HG03432 (cell line): Measurements from ENCODE around the gene IRF2BPL.
A peak's percentile ranks its signal among the peaks of the same experiment; 100 is the strongest.

Experiments used
- ATAC-seq: cut with Tn5 transposase; IDR thresholded peaks from one replicate; pipeline ENCODE4 v1.9.1; 2021; ENCODE audit warnings: mild to moderate bottlenecking, moderate library complexity; ENCODE audit not compliant: unreplicated experiment

IRF2BPL gene

GRCh38 chr14:77055306-77055705, 26.8 kb upstream of the IRF2BPL start:
- ATAC-seq: no peak

- peak; percentile 59 for ATAC-seq
Observed at GRCh38 chr14:77053046-77053841, 24.7 kb upstream of the IRF2BPL start.

- no peak for ATAC-seq
Observed at GRCh38 chr14:77052281-77053044, 24.0 kb upstream of the IRF2BPL start.

GRCh38 chr14:77051116-77051515, 22.6 kb upstream of the IRF2BPL start:
- ATAC-seq: no peak

- ATAC-seq: no peak
Observed at GRCh38 chr14:77046721-77047120, 18.2 kb upstream of the IRF2BPL start.

- no peak for ATAC-seq
Observed at GRCh38 chr14:77045238-77046162, 17.0 kb upstream of the IRF2BPL start.

GRCh38 chr14:77044783-77045237, 16.3 kb upstream of the IRF2BPL start:
- ATAC-seq: no peak

GRCh38 chr14:77043984-77044485, 15.5 kb upstream of the IRF2BPL start:
- no peak for ATAC-seq

- ATAC-seq: peak; percentile 28
Observed at GRCh38 chr14:77043177-77043983, 14.9 kb upstream of the IRF2BPL start.

- ATAC-seq: no peak
Observed at GRCh38 chr14:77041881-77042545, 13.5 kb upstream of the IRF2BPL start.

- ATAC-seq: peak; percentile 20
Observed at GRCh38 chr14:77040741-77041653, 12.5 kb upstream of the IRF2BPL start.

- ATAC-seq: peak; percentile 68
Observed at GRCh38 chr14:77040059-77040740, 11.7 kb upstream of the IRF2BPL start.

GRCh38 chr14:77039285-77040058, 11.0 kb upstream of the IRF2BPL start:
- ATAC-seq: peak; percentile 3

GRCh38 chr14:77037938-77038568, 9.5 kb upstream of the IRF2BPL start:
- no peak for ATAC-seq

- no peak for ATAC-seq
Observed at GRCh38 chr14:77037215-77037937, 8.9 kb upstream of the IRF2BPL start.
